ENCODE results near the gene ROGDI.

DNA sequence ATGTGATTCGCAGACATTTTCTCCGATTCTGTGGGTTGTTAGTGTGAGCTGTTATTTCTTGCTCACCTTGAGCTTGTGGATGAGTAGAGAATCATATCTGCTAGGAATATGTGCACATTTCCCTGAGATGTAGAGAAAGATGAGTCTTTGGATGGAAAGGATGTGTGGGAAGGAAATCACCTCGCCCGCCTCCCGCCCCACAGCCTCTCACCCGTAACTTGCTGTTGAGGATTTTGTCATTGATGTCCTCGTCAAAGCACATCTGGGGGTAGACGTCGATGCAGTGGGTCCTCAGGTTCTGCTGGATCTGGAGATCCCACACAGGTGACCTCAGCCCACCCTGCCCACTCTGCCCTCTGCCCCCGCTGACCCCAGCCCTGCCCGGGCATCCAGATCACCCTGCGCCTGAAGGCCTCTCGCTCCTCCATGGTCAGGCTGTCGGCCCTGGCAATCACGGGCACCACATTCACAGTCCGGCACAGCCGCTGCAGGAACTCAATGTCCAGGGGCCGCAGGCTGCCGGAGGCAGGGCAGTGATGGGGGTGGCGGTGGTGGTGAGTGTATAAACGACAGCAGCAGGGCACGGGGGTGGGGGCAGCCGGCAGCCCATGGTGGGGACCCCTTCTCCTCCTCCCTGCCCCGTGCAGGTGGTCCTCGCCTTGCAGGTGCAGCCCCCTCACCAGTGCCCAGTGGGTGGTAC, 19.0 kb downstream of the ROGDI start:
- TF ChIP-seq CTCF (IDR thresholded peaks at IDR 0.05), result no peak
- no peak for TF ChIP-seq POLR2A (IDR thresholded peaks at IDR 0.05)

All from body of pancreas (tissue), 4 donors.